Subcutaneous abdominal adipose tissue (tissue), 5 donors: Measurements from ENCODE around the gene ARMC12.
"Not testable (repeated sequence)": the region's sequence is repeated elsewhere in the genome, so short reads cannot be mapped to it uniquely, and the experiment has no call there.

Experiments used
- H3K27ac ChIP-seq: one replicate; pipeline ENCODE4 v1.7.0; 2013; ENCODE audit warnings: low read depth, mild to moderate bottlenecking, inconsistent platforms, low read length, moderate library complexity
- H3K27me3 ChIP-seq, 5 donors: one replicate each; pipeline ENCODE4 v1.7.0; 2013; ENCODE audit warnings: low read length in 5 of 5, inconsistent platforms in 1 of 5; ENCODE audit not compliant: control insufficient read depth in 5 of 5, insufficient read depth in 4 of 5
- H3K36me3 ChIP-seq, 5 donors: one replicate each; pipeline ENCODE4 v1.7.0; 2013; ENCODE audit warnings: low read length in 5 of 5; ENCODE audit not compliant: control insufficient read depth in 5 of 5, insufficient read depth in 5 of 5
- H3K4me1 ChIP-seq, 5 donors: one replicate each; pipeline ENCODE4 v1.7.0; 2013; ENCODE audit warnings: low read length in 5 of 5, mild to moderate bottlenecking in 3 of 5, moderate library complexity in 1 of 5; ENCODE audit not compliant: control insufficient read depth in 5 of 5, insufficient read depth in 5 of 5
- H3K4me3 ChIP-seq, 5 donors: one replicate each; pipeline ENCODE4 v1.7.0; 2013; ENCODE audit warnings: low read length in 5 of 5, low read depth in 1 of 5
- H3K9ac ChIP-seq, 5 donors: one replicate each; pipeline ENCODE4 v1.7.0; 2013; ENCODE audit warnings: low read length in 5 of 5, mild to moderate bottlenecking in 4 of 5, moderate library complexity in 3 of 5
- H3K9me3 ChIP-seq, 5 donors: one replicate each; pipeline ENCODE4 v1.7.0; 2013; ENCODE audit warnings: low read length in 5 of 5; ENCODE audit not compliant: control insufficient read depth in 5 of 5
- donor health status: healthy.
- donor health status: healthy.
- donor health status: healthy.
- donor health status: healthy.
- donor health status: healthy.

The ARMC12 gene

GRCh38 chr6:35733633-35734032 is 3.2 kb upstream of the ARMC12 start:
- Histone ChIP-seq H3K9ac (no peak overlapping the region), H3K4me1 (peaks cover 9 to 54% (median 33%) of the 10 kb centered on the region in 5 donors)

DNA sequence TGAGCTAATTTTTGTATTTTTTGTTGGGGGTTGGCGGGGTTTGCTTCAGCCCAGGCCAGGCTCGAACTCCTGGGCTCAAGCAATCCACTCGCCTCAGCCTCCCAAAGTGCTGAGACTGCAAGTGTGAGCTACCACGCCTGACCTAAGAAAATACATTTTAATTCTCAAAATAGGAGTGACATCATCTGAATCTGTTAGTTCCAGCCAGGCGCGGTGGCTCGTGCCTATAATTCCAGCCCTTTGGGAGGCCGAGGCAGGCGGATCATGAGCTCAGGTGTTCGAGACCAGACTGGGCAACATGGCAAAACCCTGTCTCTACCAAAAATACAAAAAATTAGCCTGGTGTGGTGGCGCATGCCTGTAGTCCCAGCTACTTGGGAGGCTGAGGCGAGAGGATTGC is 2.5 kb upstream of the ARMC12 start:
- not testable (repeated sequence) for H3K27me3 ChIP-seq, H3K9me3 ChIP-seq, H3K9ac ChIP-seq, H3K36me3 ChIP-seq, H3K27ac ChIP-seq, H3K4me3 ChIP-seq
- H3K4me1 ChIP-seq = peaks cover 6 to 47% (median 26%) of the 10 kb centered on the region in 5 donors

More at GRCh38 chr6:35733633-35734032, 3.2 kb upstream of the ARMC12 start:
- no peaks in the 10 kb centered on the region for H3K9me3 ChIP-seq
- H3K27ac ChIP-seq = no peak overlapping the region
- no peaks in the 10 kb centered on the region for H3K27me3 ChIP-seq
- no peaks in the 10 kb centered on the region for H3K36me3 ChIP-seq
- no peak overlapping the region for H3K4me3 ChIP-seq

GRCh38 chr6:35735452-35735851 is 1.4 kb upstream of the ARMC12 start:
- H3K4me1 ChIP-seq = peaks cover 6 to 44% (median 22%) of the 10 kb centered on the region in 5 donors
- H3K9me3 ChIP-seq = no peaks in the 10 kb centered on the region
- H3K9ac ChIP-seq = no peak overlapping the region
- H3K4me3 ChIP-seq = no peak overlapping the region
- no peaks in the 10 kb centered on the region for H3K27me3 ChIP-seq
- H3K36me3 ChIP-seq = no peaks in the 10 kb centered on the region
- no peak overlapping the region for H3K27ac ChIP-seq

GRCh38 chr6:35736253-35736894 is 458 bp upstream of the ARMC12 start:
- Histone ChIP-seq H3K4me3 (no peak overlapping the region), H3K9ac (no peak overlapping the region), H3K27ac (no peak overlapping the region), H3K9me3 (no peaks in the 10 kb centered on the region), H3K4me1 (peaks cover 4 to 39% (median 16%) of the 10 kb centered on the region in 5 donors), H3K36me3 (no peaks in the 10 kb centered on the region), H3K27me3 (no peaks in the 10 kb centered on the region)

- Histone ChIP-seq H3K9me3 (no peaks in the 10 kb centered on the region), H3K27ac (no peak overlapping the region), H3K9ac (no peak overlapping the region), H3K4me1 (peaks cover under 1 to 29% (median 5%) of the 10 kb centered on the region in 5 donors), H3K27me3 (peaks cover 0 to 1% (median 0%) of the 10 kb centered on the region in 5 donors), H3K4me3 (no peak overlapping the region), H3K36me3 (no peaks in the 10 kb centered on the region)
Measured at GRCh38 chr6:35737413-35738211, 780 bp downstream of the ARMC12 start.

- Histone ChIP-seq H3K4me1 (peaks cover 0 to 21% (median 3%) of the 10 kb centered on the region in 5 donors), H3K9ac (no peak overlapping the region), H3K27me3 (peaks cover 0 to 4% (median 0%) of the 10 kb centered on the region in 5 donors), H3K9me3 (no peaks in the 10 kb centered on the region), H3K4me3 (no peak overlapping the region), H3K27ac (no peak overlapping the region), H3K36me3 (no peaks in the 10 kb centered on the region)
Measured at GRCh38 chr6:35739645-35740524, 3.1 kb downstream of the ARMC12 start.

GRCh38 chr6:35742842-35743241 is 6.0 kb downstream of the ARMC12 start:
- H3K4me1 ChIP-seq = peaks cover 0 to 10% (median 0%) of the 10 kb centered on the region in 5 donors
- H3K27ac ChIP-seq = no peak overlapping the region
- H3K9ac ChIP-seq = no peak overlapping the region
- H3K27me3 ChIP-seq = peaks cover 0 to 4% (median 0%) of the 10 kb centered on the region in 5 donors
- H3K36me3 ChIP-seq = no peaks in the 10 kb centered on the region
- H3K9me3 ChIP-seq = peaks cover 0 to 7% (median 0%) of the 10 kb centered on the region in 5 donors
- H3K4me3 ChIP-seq = no peak overlapping the region

GRCh38 chr6:35745509-35745908 is 8.7 kb downstream of the ARMC12 start:
- H3K27me3 ChIP-seq = peaks cover 0 to 4% (median 0%) of the 10 kb centered on the region in 5 donors
- H3K36me3 ChIP-seq = no peaks in the 10 kb centered on the region
- H3K9ac ChIP-seq = no peak overlapping the region
- H3K4me3 ChIP-seq = no peak overlapping the region
- no peak overlapping the region for H3K27ac ChIP-seq
- H3K9me3 ChIP-seq = peaks cover 0 to 9% (median 0%) of the 10 kb centered on the region in 5 donors
- peaks cover 0 to 2% (median 0%) of the 10 kb centered on the region in 5 donors for H3K4me1 ChIP-seq

- no peaks in the 10 kb centered on the region for H3K36me3 ChIP-seq
- peaks cover 0 to 9% (median 0%) of the 10 kb centered on the region in 5 donors for H3K9me3 ChIP-seq
- H3K27ac ChIP-seq = no peak overlapping the region
- H3K4me1 ChIP-seq = no peaks in the 10 kb centered on the region
- peaks cover 0 to 4% (median 0%) of the 10 kb centered on the region in 5 donors for H3K27me3 ChIP-seq
- no peak overlapping the region for H3K9ac ChIP-seq
- H3K4me3 ChIP-seq = no peak overlapping the region
Measured at GRCh38 chr6:35746516-35746915, 9.7 kb downstream of the ARMC12 start.
